ENCODE data around the gene CLSTN2.

The CLSTN2 gene

DNA sequence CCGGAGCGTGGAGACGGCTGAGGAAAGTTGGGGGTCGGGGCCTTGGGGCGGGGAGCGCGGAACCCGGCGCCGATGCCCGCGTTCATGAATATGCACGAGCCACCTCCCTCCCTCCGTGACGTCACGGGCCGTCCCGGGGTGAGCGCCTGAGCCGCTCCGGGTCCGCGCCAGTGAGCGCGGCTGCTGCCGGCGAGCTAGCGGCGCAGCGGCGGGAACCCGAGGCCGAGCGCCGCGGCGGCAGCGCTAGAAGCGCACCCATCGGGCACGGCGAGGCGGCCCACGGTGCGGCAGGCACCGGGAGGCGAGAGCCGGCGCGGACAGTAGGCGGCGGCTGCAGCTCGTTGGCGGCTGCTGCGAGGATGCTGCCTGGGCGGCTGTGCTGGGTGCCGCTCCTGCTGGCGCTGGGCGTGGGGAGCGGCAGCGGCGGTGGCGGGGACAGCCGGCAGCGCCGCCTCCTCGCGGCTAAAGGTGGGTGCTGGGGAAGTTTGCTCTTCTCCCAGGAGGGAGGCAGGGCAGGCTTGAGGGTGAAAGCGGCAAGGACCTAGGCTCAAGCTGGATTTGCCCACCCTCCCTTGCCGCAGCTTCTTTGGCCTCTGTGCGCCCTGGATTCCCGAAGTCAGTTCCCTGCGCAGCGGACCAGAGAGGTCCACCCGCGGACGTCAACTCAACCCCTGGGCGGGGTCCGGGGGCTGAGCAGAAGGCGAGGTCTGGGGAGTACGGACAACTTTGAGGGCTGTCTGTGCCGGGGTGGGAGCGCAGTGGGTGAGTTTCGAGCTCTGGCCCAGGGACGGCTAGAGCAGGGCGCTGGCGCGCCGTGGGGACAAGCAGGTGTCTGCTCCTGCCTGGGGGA is at the start of gene CLSTN2:
Gene CLSTN2 (plus strand): TSS at position 170 of the 850 bp plus-strand sequence.
- DNase-seq = peak; percentile 82

DNA sequence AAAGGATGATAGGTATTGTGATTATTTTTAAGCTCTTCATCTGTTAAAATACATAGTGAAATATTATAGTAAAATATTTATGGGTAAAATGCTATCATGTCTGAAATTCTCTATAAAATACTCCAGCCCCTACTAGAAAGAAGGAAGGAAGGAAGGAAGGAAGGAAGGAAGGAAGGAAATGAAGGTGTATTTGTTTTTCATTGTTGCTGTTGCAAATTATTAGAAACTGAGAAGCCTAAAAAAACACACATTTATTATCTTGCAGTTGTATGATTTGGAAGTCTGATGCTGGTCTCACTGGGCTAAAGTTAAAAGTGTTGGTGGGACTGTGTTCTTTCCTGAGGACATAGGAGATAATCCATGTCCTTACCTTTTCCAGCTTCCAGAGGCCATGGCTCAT is 47.6 kb upstream of the CLSTN2 start:
- no peak for DNase-seq

DNA sequence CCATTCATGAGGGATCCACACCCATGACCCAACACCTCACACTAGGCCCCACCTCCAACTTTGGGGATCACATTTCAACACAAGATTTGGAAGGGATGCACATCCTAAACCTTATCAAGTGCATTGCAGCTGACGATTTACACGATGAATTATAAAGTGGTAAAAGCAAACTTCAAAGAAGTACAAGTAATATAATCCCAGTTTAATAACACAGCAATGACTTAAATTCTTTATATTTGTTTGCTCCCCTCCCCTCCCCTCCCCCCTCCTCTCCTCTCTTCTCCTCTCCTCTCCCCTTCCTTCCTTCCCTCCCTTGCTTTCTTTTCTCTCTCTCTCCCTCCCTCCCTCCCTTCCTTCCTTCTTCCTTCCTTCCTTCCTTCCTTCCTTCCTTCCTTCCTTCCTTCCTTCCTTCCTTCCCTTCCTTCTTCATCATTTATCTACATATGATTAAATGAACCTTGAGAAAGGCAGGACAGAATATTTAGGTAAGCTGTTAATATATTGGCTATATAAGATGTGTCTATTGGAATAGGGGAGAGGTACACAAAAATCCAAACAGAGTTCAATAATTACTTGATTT is 46.3 kb upstream of the CLSTN2 start:
- no peak for DNase-seq

DNA sequence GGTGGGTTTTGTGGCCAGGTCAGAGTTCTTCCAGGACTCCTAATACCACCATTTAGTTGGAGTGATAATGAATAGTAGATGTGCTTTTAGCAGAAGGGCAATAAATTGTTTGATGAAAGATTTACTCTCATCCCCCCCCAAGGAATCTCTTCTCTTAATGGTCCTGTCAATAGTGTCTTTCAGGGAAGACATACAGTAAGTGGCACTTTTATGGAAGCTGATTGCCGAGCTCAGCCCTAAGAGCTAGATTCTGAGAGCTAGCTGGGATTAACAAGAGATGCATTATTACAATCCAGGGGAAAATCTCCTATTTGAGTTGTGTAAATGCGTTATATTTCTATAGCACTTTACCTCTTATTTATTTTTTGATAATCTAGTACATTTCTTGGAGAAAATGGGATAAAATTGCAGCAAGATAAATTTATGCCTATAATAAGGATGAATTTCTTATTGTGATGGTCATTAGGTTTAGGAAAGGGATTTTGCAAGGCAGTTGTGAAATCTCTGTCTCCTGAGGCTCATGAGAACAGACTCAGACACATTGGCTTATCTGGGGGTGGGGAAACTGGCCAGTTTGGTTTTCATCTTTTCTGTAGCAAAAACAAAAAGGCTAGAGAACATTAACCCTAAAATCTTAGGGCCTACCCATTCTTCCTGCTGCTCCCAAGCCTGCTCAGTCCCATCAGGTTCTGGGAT is 41.6 kb upstream of the CLSTN2 start:
- DNase-seq = no peak

DNA sequence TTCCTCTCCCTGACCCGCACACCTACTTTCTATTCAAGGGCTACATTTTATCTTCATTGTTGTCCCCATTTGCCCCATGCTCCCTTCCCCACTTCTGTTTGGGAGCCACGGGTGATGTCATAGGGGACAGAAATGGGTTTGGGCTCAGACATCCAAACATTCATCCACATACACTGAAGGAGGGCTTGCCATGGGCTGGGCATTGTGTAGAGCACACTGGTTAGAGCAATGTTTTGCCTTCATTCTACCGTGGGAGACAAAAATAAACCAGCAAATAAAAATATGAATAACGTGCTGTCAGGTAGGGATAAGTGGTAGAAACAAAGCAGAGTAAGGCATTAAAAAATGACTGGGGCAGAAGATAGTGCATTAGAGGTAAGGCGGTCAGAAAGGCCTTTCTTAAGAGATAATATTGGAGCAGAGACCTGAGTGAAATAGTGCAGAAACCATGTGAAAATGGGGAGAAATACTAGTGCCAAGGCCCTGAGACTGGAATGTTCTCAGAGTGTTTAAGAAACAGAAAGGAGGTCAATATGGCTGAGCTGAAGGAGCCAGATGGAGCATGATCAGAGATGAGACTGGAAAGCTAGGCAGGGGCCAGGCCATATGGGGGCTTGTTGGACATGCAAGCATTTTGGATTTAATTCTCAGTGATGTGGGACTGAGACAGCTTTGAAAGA is 40.9 kb upstream of the CLSTN2 start:
- peak; percentile 13 for DNase-seq

DNA sequence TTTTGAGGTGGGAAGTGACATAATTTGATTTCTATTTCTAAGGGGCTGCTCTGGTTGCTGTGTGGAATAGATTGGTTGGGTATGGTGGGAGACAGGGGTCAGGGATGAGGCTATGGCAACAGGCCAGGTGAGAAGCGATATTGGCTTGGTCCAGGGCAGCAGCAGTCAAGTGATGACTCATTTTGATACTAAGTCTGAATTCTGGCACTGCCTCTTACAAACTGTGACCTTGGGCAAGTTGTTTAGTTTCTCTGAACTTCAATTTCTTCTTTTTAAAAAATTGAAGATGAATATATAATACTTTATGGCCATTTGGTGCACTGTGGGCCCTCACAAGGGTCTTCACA is 40.4 kb upstream of the CLSTN2 start:
- DNase-seq = no peak

DNA sequence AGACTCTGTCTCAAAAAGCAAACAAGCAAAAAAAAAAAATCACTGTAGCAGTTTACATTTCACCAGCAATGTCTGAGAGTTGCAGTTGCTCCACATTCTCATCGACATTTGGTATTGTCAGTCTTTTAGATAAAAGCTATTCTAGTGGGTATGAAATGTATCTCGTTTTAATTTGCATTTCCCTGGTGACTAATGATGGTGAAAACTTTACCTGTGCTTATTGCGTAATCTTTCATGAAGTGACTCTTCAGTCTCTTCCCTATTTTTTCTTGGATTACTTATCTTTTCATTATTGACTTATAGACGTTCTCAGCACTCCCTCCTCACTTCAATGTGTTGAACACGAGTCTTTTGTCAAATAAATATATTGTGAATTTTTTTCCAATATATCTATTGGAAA is 37.2 kb upstream of the CLSTN2 start:
- no peak for DNase-seq

DNA sequence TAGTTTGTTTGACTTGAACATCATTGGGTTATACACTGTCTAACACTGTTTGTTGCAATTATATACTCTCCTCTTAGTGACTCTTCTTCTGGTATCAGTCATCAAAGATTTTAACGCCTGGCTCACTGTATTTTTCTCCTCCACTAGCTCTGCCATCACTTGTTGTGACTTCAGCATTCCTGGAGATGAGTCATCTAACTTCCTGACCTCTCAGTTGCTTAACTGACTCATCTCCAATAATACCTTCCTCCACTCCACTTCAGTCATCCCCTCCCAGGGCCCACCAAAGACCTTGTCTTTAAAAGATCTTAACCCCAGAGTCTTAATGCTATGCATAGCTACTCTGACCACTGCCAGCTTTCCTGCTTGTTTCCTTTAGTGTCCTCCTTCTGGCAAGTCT is 28.6 kb upstream of the CLSTN2 start:
- no peak for DNase-seq

DNA sequence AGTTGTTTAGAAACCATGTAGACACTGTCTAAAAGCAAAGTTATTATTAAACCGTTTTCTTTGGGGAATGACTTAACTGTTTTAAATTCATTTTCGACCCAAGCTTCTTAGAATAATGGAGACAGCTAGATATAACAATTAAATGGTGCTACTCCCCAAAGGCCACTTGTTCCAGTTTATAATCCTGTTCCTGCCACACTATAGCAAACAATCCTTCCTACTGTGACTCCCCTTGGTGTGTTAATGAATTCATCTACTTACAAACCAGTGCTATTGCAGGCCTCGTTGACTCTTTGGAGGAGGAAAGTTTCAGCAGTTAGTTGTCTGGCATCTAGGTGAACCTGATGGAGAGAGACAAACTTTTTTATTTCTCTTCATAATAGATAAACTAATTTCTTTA is 25.2 kb upstream of the CLSTN2 start:
- DNase-seq = no peak

DNA sequence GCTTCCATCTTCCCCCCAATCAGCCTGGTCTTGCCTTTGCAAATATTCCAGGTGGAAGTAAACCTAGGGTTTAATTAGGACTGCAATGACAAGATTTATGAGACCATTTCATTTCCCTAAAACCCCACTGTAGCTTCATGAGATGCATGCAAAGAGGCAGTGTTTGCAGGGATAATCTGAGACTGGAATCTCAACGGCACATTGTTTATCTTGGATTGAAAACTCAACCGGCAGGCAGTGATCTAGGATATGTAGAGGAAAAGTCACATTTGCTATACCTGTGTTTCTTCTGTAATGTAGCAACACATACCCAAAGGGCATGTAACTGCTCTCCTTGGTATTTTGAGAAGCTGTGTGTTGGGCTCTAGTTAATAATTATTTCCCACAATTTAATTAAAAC is 18.7 kb upstream of the CLSTN2 start:
- DNase-seq = no peak

DNA sequence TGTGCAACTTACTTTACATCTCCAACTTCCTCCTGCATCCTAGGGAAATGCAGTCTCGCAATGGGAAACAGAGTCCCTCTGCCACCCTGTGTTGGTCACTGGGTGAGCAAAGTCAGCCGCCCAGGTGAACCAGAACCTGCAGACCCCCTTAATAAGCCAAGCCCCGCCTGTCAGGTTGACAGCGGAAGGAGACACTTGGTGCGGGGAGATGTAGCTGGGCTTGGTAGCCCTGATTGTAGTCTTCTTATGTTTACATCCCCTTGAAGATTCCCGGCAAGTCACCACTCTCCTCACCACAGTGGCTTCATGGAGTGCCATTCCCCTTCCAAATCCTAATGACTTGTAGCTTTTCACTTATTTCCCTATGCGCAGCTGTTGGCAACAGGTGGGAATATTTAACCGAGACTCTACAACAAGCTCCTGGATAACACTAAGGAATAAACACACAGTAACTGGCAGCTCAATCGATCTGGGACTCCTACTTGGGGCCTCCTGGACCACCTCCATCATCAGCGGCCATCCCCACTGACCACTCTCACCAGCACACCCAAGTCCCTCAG is 17.7 kb upstream of the CLSTN2 start:
- no peak for DNase-seq

DNA sequence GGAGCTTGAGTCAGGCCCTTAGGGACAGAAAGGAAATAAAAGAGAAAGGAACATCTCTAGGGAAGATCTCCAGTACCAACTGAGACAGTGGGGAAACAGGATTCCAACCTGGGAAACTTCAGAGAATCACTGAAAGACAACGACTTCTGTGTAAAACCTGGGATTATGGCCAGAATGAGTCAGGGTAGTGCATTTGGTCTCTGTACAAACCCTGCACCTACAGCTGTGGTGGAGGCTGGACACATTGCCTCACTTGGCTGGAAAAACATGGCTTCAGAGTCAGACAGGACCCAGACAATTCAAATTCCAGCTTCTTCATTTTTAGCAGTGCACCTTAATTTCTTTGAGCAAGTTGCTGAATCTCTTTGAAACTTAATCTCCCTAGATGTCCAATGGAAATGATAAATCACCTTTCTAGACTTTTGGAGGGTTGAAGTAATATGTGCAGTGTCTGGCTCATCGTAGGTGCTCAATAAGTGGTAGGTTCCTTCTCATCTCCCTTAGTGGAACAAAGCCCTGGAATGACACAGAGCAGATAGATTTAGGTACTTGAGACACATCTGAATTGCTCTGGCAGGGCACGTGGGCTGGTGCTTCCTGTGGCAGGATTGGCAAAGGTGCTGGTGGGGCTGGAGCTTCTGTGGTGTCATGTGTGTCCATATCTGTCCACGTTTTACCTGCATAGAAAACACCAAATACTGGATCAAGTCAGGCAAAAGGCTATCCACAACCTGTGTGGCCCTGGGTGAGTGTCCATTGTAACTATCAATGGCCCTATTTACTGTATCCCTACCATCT is 6.1 kb upstream of the CLSTN2 start:
- no peak for DNase-seq

DNA sequence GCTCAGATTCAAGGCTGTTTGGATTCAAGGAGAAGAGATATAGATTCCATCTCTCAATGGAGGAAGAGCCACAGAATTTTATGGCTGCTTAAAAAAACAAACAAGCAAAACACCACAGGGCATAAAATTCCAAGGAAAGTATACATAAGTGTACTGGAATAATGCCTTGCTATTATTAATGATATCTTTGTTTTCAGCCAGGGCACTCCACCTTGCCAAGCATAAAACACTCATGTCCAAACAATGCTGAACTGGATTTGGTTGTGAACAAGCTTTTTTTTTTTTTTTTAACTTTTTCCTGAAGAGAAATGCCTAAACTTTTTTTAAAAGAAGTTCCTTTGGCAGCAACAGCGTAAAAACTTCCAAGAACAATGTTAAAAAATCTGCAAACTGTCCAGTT is 4.8 kb upstream of the CLSTN2 start:
- no peak for DNase-seq

DNA sequence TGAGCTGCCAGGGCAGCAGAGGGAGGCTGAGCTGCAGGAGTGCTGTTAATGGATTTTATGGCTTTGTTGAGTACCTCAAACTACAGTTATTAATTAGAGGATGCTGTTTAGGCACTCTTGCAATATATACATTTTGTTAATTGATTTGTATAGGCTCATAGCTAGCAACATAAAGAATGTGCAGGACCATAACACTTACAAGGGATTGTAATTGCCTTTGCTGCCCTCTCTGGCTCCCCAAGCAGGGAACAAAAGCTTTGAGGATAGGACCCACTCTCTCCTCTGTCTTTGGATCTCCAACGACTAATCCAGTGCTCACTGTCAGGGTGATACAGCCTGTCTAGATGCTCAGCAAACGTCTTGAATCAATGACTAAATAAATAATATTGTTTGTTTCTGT is 1.2 kb upstream of the CLSTN2 start:
- DNase-seq = no peak

DNA sequence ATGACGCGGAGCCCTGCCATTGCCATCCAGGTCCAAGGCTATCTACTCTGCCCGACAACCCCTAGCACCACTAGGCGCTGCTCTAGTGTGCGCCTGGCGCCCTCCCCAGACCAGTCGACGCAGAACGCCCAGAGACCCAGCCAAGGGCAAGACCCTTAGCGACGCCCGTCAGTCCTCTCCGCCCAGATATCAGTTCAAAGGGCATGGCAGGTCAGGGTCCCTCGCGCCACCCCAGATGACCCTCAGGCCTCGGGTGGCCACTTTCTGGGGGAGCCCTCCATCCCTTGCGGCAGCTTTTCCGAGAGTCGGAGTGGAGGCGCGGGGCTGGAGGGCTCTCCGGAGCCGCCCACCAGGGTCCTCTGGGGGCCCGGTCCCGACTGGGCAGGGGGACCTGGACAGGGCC is 371 bp upstream of the CLSTN2 start:
- peak; percentile 75 for DNase-seq

DNA sequence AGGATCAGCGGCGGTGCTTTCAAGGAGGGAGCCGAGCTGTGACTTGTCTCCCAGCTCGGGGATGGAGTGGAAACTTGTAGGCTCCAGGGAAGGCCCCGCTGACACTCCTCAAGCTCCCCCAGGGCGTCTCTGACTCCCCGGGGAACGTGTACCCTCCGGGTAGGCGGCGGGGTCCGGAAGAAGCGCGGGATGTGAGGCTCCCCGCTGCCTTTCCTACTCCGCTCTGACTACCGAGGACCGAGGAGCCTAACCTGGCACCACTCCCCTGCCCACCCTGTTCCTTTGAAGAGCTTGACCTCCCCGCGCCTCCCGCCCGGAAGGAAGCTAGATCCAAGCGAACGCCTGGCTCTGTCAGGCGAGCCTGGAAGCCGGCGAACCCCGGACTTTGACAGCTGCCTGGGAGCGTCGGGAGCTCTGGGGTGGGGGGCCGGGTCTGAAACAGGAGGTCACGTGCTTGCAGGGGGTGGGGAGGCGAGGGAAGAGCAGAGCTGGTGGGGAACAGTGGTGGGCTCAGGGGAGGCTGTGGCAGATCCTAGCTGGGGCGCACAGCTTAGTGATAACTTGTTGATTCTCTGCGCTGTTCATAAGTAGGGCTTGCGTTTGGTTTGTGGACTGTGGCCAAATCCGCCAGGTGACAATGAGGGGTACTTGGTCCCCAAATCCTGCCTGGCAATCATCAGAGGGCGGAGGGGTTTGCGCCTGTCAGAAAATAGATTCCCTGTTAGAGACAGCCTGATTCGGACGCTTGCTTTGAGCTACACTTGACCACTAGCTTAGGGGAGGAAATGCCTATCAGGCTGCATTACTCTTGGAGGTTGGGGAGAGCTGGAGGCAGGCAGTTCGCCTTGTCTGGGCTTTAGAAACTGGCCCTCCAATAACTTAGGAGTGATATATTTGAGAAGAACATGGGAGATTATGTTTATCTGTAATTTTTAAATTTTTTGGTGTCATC is 1.2 kb downstream of the CLSTN2 start:
- peak; percentile 61 for DNase-seq

DNA sequence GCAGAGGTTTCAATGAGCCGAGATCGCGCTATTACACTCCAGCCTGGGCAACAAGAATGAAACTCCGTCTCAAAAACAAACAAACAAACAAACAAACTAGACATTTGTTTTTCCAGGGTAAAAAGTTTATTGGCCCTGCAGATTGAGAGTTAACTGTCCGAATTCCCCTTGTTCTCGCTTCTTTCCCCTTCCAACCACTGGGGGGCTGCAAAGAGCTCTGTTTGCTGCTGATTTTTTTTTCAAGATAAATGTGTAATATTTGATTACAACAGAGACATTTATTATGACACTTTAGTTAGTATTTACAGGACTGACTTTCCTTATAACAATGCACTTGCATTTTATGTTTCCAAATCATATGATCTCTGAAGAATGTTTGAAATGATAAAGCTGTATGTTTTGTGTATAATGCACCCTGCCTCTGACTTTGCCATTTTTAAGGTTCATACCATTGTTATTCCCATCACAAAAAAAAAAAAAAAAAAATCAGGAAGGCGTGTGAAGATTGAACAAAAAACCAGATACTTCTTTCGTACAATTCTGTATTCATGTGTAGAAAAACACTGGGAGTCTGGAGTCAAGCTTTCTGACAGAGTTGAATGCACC is 2.8 kb downstream of the CLSTN2 start:
- peak; percentile 80 for DNase-seq

DNA sequence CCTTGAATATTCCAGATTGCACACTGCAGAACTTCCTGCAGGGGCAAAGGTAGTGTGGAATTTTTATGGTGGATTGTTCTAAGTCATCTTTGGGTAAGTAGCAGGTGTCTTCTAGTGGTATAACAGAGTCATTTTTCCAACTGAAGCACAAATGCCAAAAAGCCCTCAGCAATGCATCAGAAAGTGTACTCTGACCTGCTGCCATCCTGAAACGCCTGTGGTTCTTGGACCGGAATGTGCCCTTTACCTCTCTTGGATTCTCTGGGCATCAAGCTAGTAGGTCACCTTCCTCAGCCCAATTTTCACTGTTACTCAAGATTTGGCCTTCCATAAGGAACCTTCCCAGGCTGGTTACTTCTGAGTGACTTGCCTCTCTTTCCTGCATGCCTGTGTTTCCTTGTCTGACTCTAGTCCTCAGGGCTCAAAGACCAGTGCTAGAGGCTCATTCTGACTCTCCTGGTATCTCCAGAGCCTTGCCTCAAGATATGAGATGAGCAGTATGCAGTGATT is 4.8 kb downstream of the CLSTN2 start:
- DNase-seq = no peak

DNA sequence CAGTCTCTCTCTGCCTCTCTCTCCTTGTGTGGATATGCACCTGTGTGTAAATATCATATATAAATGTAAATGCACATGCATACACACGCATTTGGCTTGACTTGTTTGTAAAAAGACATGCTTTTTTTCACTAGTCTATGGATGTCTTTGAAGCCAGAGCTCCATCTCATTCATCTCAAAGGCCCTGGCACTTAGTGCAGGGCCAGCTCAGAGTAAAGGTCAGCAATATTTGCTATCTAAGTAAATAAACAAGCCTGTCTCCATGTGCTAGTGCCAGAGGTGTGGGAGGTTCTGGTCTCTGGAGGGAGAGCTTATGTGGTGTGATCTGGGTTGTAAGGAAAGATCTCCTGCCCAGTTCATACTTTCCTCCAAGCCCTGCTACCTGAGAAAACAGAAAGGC is 5.6 kb downstream of the CLSTN2 start:
- DNase-seq = no peak

DNA sequence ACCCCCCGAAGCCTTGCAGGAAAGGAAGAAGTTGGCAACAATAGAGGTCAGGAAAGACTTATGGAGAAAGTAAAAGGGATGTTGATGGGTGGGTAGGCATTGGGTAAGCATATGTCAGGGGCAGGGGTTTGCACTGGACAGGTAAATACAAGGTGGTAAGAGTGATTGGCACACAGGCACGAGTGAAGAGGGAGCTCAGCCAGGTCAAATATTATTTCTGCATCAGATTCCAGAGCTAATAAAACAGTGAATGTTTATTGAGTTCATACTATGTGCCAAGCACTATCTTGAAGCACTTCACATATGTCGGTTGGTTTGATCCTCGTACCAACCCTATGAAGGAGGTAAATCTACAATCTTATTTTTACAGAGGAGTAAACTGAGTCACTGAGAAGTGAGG is 6.6 kb downstream of the CLSTN2 start:
- DNase-seq = no peak
